Panc1 (cell line): ENCODE results near the gene IL13.

Experiments
- CTCF ChIP-seq: fragments of 450-650 bp; IDR thresholded peaks from 2 replicates; pipeline ENCODE4 v1.5.1; 2017; ENCODE audit warnings: mild to moderate bottlenecking
- REST ChIP-seq, 2 experiments: IDR thresholded peaks; 2 replicates each; pipeline ENCODE4 v1.6.1; 2011 to 2012; ENCODE audit warnings: low read depth in 2 of 2, control low read depth in 1 of 2, low read length in 1 of 2, mild to moderate bottlenecking in 1 of 2, moderate library complexity in 1 of 2; ENCODE audit not compliant: insufficient read depth in 1 of 2

GRCh38 chr5:132673488-132673887, 15.5 kb downstream of the IL13 start:
- no peak for TF ChIP-seq CTCF
- TF ChIP-seq REST (IDR thresholded peaks at IDR 0.05; ENCODE audit: insufficient read depth in 1 of 2, low read depth in 2 of 2, low read length in 1 of 2) = no peak
